GM21576 (cell line): ENCODE results near the gene SMIM31.

Source experiments
- ATAC-seq: cut with Tn5 transposase; IDR thresholded peaks from one replicate; pipeline ENCODE4 v1.9.1; 2021; ENCODE audit warnings: mild to moderate bottlenecking, moderate library complexity; ENCODE audit not compliant: unreplicated experiment

The SMIM31 gene

DNA sequence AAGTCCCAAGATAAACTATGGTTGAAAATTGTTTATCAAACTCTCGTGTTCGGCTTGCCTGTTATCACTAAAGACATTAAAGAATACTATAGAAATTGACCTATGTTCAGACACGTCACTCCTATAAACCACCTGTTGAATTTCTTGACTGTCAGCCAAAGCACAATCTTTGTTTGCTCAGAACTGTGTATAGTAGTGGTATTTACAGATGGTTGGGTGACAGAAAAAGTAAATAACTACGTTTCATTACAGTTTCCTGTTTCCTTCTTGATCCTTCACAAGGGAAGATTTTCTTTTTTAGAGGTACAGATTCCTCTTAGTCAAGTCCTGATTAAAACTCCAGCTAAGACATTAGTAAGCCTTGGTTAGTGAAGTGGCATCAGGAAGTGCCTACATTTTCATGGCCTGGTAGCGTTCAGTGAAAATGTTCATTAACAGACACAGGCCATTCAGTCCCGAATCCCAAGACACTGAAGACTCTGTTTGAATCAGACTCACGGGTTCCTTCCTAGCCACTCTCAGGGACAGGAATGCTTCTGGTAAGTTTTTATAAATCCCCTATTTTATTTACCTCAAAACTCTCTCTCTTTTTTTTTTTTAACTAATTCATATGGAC, at the start of gene SMIM31:
Gene SMIM31 (plus strand): TSS at position 259 of the 616 bp plus-strand sequence. CDS start 16,313 bp downstream, outside the sequence.
- ATAC-seq = no peak

- ATAC-seq = no peak
Measured at GRCh38 chr4:164706675-164707074, 47.3 kb upstream of the SMIM31 start.

DNA sequence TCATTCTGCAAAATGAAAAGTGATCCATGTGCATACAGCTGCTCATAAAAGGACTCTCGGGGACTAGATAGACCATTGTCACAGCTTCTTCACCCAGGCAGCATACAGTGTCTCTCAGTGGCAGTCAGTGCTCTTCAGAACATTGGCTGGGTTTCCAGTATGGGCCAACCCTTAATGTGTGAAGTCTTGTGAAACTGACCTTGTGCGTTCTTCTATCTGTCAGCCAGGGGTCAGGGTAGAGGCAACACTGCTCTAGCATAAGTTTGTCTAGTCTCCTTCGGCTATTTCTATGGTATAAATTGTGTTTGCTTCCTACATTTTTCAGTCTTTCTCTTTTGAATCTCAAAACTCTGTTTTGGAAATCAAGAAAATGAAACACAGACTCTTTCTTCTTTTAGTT, 37.0 kb upstream of the SMIM31 start:
- no peak for ATAC-seq

DNA sequence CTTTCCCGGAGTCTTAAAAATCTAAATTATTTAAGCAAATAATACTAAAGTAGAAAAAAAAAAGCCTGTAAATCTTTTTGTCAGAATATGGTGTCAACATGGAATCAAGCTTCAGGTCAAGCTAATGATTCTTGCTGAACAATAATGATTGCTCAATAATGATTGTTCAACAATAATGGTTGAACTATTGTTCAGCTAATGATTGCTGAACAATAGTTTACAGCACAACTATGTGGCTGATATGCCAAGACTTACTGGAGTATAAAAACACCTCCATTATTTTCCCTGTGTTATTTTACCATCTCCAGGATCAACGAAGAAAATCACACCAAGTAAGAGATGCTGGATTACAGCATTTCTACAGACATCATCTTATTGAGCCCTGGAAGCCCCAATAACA, 35.1 kb upstream of the SMIM31 start:
- ATAC-seq = no peak

- no peak for ATAC-seq
Measured at GRCh38 chr4:164725066-164725465, 28.9 kb upstream of the SMIM31 start.

DNA sequence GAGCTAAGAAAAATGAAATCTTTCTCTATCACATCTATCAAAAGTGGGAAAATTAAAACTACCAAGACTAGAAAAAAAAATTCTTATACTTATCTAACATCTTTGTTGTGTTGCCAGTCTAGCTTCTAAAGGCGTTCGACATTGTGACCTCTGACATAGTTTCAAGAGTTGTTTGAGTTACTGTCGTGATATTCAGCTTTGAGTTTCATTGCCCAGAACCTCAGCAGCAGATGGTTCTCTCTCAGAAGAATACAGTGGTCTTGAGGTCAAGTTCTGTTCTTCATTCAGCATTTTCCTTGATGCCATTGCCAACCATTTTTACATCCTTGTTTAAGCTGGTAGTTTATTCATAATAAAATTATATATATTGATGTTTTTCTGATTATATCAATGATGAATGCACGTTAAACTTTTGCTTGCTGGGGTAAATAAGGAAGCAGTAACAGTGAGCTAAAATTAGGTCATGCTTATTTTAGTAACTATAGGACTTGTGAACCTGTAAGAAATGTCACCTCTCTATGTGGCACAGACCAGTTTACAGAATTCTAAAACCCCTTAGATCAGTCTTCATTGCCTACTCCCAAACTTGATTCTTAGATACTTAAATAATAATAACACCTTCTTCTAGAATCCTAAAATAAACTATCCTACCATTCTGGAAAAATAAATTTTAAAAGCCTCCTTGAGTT, 23.1 kb upstream of the SMIM31 start:
- ATAC-seq = no peak

DNA sequence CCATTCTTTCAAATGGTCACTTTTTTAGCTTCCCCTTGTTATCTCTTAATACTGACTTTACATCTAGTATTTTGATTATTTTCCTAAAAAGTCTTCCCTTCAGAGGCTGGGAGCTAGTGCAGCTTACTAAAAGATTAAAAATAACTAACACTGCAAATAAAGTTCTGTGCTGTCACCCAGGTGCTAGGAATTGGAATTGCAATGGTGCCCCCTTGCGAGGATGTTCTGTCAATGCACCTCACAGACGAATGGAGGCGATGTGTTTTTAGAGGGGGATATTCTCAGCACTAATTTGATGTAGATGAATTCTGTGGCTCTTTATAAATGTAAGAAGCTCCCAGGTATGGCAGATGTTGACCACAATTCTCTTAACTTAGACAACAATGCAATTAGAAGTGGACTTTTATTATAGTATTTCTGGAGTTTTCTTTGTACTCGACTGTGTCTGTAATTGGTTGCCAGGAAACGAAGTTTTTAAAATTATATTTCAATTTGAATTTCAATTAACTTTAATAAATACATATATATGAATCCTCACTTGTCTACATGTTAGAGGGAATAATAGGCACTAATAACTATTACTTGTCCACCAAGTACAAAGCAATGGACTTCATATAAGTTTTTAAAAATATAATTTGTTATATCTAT, 22.0 kb upstream of the SMIM31 start:
- ATAC-seq = peak; percentile 74

- ATAC-seq = no peak
Measured at GRCh38 chr4:164734484-164734883, 19.4 kb upstream of the SMIM31 start.

DNA sequence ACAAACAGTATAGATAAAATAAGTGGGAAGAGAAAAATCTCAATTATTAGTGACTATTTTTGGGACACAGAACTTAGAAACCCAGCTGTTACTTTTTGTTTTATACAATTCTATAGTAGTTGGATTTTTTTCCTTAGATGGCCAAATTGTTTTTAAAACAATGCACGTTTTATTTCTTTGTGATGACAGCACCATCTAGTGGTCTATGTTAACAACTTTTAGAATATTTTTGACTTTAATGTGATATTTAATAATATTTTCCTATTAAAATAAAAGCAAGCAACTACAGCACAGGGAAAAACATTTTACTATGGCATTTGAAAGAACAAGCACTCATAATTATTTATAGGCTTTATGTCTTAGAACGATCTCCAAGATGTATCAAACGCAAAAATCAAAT, 5.6 kb upstream of the SMIM31 start:
- no peak for ATAC-seq

GRCh38 chr4:164755432-164755831, 1.5 kb downstream of the SMIM31 start:
- ATAC-seq = no peak

- ATAC-seq = no peak
Measured at GRCh38 chr4:164756686-164757085, 2.8 kb downstream of the SMIM31 start.

DNA sequence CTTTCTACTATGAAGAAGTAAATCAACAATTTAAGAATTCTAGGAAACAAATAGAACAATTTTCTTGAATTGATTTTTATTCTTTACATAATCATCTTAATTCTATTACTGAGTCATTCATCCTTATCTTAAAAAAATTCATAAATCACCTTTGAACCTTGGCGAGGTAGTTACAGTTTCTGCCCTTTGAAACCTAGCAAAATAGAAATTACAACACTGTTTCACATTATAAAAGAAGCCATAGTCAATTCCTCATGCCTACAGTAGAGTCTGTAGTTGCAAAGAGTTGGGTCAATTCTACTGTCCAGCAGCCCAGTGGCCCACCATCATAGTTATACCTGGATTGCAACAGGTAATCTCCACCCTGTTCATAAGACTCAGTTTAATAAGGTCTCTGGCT, 7.3 kb downstream of the SMIM31 start:
- ATAC-seq = no peak

GRCh38 chr4:164761746-164762275, 7.9 kb downstream of the SMIM31 start:
- ATAC-seq = no peak

GRCh38 chr4:164765096-164765495, 11.2 kb downstream of the SMIM31 start:
- ATAC-seq = no peak

DNA sequence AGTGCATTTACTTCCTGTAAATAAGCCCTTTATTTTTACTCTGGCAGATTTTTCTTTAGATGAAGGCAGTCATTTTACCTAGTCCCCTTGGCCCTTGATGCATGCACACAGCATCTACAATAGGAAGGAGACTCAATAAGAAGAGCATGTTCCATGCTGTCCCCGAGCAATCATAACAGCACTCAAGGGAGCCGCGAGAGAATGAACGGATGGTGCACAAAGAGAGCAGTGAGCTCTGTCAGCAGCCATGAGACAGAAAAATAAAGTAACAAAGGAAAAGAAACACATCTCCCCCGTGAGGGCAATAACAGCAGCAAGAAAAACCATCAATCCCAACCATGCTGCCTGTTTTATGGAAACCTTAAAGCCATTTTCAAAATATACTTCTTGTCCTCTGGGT, 11.9 kb downstream of the SMIM31 start:
- no peak for ATAC-seq

GRCh38 chr4:164768516-164768915, 14.6 kb downstream of the SMIM31 start:
- ATAC-seq = no peak

DNA sequence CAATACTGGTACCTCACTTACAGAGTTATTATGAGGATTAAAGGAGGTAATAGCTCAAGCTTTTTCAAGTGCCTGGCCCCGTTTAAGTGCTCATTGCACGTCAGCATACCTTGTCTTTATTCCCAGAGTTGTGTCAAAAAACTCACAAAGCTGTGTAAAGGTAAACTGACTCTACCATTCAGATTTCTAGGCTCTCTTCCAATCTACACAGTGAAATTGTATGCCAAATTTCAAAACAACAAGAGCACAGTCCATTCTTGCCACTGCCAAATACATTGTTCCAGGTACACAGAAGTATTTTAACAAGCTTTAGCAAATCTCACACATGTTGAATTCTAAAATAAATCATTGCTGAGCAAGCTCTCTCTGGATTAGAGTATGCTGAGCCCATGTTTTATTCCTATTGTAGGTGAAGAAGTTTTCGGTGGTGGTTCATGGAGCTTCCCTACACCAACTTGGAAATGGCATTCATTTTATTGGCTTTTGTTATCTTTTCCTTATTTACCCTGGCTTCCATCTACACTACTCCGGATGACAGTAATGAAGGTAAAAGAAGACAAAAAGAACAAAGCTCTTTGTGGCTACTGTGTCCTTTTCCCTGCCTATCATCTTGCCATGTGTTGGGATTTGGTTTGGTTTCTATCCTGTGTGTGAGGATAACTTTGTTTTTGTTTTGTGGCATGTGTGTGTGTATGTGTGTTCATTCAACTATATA, 16.2 kb downstream of the SMIM31 start:
- ATAC-seq = no peak

DNA sequence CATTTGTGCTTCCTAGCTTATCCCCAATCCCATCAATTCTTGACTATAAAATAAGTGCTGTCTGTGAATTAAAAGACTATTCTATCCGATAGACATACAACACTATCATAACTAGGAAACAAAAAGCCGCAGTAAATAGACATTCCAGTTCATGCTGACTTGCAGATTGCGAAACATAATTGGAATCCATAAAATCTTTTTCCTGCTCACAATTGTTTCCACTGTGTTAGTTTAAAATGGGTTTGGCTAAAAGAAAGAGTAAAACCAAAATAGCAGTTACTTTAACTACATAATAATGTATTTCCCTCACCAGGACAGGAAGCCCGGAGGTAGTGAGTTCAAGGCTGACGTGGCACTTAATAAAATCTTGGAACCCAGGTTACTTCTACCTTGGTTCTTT, 17.2 kb downstream of the SMIM31 start:
- ATAC-seq = no peak

- ATAC-seq = no peak
Measured at GRCh38 chr4:164772076-164772475, 18.1 kb downstream of the SMIM31 start.

GRCh38 chr4:164779080-164779479, 25.1 kb downstream of the SMIM31 start:
- ATAC-seq = no peak

DNA sequence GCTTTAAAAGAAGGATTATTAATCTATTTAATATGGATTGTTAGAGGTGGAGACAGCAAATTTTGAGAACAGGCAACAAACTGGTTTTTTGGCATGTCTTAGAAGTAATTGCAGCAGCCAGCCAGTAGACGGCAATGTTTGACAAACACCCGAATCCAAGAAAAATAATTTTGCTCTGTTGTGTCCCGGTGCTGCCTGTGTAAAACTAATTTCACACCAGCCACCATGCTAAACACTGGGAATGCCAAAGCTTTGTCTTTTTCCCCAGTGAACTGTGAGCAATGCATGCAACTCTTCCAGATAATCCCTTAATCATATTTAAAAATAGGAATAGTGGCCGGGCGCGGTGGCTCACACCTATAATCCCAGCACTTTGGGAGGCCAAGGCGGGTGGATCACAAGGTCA, 25.9 kb downstream of the SMIM31 start:
- ATAC-seq = peak; percentile 71
